ENCODE results near the gene ENTPD3.
A peak's percentile ranks its signal among the peaks of the same experiment; 100 is the strongest.

ENTPD3 gene

GRCh38 chr3:40404591-40405198, 17.7 kb downstream of the ENTPD3 start:
- peak; percentile 34 for DNase-seq (ENCODE audit: low spot score)

DNA sequence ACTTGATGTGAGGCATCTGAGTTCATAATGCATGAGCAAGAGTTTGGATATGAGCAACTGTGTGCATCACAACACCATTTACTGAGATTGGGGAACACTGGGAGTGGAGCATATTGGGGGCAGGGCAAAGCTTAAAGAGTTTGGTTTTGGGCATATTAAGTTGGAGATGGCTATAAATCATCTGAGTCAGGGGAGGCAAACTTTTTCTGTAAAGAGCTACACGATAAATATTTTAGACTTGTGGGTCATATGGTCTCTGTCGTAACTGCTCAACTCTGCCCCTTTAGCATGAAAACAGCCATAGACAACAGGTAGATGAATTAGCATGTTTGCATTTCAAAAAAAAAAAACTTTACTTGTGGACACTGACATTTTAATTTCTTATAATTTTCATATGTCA, 20.0 kb downstream of the ENTPD3 start:
- DNase-seq (ENCODE audit: low spot score) = no peak

DNA sequence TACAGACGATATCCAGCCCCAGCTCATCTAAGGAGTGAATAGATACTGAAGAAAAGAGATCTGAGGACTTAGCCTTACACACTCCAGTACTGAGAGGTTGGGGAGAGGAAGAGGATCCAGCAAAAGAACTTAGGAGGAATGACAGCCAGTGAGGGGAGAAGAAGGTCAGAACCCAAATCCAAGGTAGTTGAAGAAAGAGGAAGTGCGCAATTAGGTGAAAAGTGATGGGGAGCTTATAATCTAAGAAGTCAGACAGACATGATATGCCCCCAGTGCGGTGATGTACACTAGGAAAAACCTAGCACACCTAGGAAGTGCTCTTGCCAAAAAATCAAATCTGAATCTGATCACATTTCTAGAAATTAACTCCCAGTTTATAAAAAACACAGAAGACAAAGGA, 20.6 kb downstream of the ENTPD3 start:
- no peak for DNase-seq (ENCODE audit: low spot score)

DNA sequence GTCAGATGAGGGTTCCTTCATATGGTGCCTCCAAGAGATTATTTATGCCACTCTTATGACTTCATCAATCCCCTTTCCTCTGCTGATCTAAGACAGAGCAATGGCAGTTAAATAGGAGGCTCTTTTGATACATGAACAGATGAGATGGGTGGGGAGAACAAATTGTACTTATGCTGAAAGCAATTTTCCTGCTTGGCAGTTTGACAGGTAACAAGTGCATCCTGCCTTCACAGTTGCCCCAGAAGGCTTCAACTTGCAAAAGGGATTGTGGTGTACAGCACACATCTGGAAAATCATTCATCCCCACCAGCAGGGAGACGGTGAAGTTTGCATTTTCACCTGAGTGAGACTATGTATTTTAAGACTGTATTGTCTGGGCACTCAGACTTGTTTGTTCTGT, 27.3 kb downstream of the ENTPD3 start:
- no peak for DNase-seq (ENCODE audit: low spot score)

DNA sequence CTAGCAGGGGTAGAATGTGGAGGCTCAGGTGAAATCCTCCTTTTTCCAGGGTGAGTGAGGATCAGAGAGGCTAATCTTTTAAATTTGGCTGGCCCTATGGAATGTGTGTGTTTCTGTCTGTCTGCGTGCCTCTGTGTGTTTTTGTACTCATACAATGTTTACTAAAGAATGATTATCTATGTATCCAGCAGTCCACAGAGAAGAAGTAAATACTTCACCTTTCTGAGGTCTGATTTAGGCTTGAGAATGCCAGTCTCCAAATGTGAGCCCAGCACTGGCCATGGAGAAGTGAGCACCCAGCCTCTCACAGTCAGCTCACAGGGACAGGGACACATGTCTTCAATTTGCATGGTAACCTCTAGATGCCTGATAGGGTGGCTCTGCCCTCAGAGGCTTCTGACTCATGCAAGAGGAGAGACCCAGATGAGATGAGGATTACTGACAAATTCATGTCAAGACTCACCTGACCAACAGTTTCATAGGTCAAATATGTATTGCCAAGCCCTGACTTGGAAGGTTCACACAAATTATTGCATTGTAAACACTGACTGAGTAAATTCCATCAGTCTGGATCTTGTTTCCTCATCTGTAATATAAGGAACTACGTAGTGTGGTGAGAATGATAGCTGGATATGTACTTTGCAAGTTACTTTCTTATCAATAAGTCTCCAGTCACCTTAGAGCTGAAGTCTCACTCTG, 31.0 kb downstream of the ENTPD3 start:
- DNase-seq (ENCODE audit: low spot score) = peak; percentile 27

DNA sequence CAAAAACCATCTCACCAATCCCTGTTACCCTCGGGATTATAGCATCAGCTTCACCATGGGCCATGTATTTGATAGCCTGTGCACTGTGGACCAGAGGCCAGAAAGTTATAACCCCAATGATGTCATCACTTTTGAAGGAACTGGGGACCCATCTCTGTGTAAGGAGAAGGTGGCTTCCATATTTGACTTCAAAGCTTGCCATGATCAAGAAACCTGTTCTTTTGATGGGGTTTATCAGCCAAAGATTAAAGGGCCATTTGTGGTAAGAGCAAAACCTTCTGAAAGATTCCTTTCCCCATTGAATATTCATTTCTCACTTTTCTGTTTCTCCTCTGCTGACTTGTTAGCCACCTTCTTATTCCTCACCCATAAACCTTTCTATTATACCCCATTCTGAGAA, 35.9 kb downstream of the ENTPD3 start:
- DNase-seq (ENCODE audit: low spot score) = peak; percentile 23

GRCh38 chr3:40427045-40427669, 40.2 kb downstream of the ENTPD3 start:
- DNase-seq (ENCODE audit: low spot score) = no peak

DNA sequence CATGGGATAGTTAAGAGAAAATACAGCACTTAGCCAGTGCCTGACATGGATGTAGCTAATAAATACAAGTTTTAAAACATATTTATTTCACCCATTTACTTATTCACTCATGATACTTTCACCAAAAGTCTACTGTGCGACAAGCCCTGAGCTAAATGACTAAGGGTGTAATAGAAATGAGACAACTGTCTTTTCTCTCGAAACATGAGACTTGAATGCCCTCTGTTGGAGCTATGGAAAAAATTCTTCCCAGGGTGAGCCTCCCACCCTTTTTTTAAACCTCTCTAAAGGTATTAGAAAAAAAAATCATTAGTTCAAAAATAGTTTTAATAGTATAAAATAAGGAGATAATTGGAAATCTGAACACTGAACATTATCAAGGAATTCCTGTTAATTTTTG, 45.8 kb downstream of the ENTPD3 start:
- DNase-seq (ENCODE audit: low spot score) = no peak

DNA sequence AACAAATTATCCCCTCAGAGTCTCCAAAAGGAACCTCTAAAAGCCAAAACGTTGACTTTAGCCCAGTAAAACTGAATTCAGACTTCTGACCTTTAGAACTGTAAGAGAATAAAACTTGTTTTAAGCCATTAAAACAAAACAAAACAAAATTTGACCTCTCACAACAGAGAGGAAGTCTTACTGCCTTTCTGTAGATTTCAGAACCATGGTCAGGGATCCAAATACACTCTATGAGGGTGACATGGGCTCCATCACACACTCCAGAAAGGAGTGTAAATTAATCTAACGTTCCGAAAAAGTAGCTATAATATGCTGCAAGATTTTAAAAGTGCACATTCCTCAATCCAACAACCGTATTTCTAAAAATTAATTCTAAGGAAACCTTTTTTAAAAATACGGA, 50.9 kb downstream of the ENTPD3 start:
- DNase-seq (ENCODE audit: low spot score) = no peak

DNA sequence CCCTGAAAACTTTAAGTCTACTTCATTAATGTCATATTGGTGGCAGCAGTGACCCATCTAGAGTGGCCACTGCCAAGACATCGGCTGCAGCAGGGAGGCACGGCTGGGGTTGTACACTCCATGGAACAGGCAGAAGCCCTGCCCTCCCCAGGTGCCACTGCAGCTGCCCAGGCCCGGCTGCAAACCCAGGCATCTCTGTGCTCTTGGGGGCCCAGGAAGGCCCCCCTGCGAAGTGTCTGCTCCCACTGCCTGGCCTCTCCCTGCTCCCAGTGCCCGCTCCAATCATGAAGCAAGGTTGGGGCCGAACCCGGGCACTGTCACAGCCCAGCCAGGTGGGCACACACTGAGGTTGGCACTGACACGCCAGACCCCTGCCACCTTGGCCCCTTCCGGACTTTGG, 58.1 kb downstream of the ENTPD3 start:
- DNase-seq (ENCODE audit: low spot score) = no peak

GRCh38 chr3:40445880-40446279, 58.9 kb downstream of the ENTPD3 start:
- DNase-seq (ENCODE audit: low spot score) = no peak

DNA sequence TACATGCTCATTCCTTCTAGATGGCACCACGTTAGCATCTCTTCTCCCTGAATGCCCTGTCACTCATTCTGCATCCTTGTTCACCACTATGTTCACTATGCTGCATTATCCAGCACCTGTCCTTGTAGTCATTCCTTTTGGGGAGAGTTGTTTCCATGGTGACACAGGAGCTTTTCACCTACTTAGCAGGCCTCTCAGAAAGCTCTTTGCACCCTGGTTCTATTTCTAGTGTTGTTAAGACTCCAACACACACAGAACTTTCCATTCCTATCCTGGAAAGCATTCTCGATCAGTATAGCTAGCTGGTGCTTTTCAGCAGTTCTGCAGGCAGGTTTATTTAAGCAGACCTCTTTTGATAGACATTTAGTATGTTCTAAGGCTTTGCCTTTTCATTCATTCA, 63.5 kb downstream of the ENTPD3 start:
- no peak for DNase-seq (ENCODE audit: low spot score)

- DNase-seq (ENCODE audit: low spot score) = no peak
These were observed 64.6 kb downstream of the ENTPD3 start for GRCh38 chr3:40451551-40451950.

DNA sequence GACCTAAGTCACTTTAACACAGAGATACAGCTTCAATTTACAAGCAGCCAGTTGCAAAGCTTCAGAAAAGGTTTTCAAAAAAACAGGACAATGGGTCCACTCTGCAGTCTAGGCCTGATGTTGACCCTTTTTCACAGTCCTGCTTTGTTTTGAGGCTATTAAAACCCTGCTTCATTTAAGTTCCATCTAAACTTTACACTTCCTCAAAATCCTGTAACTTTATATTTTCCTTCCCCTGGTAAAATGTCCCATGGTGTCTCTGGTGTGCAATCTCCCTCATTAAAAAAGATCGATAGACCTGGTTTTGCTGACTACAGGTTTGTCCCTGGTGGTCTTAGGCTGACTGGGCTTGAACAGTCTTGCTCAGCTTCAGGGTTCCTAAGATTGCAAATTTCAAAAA, 65.1 kb downstream of the ENTPD3 start:
- no peak for DNase-seq (ENCODE audit: low spot score)

DNA sequence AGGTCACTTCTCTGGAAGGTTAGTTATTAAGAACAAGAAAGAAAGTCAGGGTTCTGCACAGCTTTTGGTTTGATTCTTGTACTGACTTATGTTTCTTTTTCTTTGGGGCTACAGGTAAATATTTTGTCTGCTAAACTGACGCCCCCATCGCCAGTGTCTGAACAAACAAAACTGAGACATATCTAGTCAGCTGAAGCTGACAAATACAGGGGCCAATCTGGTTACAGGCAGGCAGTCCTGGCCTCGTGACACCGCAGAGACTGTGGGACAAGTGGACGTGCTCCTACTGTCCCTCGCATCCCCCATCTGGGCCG, 65.5 kb downstream of the ENTPD3 start:
- no peak for DNase-seq (ENCODE audit: low spot score)

DNA sequence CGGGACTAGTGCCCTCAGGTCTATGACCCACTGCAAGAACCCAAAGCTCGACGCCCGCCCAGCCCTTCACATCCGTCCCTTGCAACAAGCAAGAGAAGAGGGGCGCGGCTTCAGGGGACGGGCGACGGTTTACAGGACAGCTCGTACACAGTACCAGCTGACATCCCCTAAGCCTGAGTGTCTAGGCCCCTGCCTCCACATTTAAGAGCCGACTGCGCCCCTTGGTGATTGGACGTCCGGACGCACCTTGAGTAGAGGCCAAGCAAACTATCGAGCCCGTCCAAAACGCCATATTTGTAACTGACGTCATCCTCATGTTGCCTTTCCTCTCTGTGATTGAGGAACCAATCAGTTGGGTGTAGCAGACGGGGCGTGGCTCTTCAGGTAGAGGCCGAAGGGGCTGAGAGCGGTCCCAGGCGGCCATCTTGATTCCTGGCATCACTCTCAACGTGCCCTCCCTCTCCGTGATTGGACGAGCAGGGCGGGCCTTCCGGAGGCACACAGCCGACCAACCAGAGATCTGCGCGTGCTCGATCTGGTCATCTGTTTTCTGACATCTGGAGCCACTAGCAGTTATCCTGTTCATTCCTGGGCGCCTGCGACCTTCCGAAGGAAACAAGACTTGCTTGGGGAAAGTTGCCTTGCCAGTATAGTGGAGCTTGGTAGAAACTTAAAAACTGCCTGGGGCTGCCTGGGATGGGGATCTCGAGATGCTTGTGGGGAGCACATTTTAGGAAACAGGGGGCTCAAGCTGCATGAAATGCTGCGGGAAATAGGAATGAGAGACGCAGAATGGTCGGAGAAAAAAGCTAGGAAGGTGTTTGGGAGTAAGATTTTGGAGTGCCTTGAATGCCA, 66.1 kb downstream of the ENTPD3 start:
- DNase-seq (ENCODE audit: low spot score) = peak; percentile 99

GRCh38 chr3:40453933-40454332, 66.9 kb downstream of the ENTPD3 start:
- no peak for DNase-seq (ENCODE audit: low spot score)

DNA sequence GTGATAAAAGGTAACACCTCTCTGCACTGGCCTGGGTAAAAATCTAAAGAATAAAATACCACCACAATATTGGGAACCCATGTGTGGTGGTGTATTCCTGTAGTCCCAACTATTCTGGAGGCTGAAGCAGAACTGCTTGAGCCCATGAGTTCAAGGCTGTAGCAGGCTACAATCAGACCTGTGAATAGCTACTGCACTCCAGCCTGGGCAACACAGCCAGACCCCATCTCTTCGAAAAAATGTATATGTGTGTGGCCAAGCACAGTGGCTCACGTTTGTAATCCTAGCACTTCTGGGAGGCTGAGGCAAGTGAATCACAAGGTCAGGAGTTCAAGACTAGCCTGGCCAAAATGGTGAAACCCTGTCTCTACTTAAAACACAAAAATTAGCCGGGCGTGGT, 68.3 kb downstream of the ENTPD3 start:
- no peak for DNase-seq (ENCODE audit: low spot score)

DNA sequence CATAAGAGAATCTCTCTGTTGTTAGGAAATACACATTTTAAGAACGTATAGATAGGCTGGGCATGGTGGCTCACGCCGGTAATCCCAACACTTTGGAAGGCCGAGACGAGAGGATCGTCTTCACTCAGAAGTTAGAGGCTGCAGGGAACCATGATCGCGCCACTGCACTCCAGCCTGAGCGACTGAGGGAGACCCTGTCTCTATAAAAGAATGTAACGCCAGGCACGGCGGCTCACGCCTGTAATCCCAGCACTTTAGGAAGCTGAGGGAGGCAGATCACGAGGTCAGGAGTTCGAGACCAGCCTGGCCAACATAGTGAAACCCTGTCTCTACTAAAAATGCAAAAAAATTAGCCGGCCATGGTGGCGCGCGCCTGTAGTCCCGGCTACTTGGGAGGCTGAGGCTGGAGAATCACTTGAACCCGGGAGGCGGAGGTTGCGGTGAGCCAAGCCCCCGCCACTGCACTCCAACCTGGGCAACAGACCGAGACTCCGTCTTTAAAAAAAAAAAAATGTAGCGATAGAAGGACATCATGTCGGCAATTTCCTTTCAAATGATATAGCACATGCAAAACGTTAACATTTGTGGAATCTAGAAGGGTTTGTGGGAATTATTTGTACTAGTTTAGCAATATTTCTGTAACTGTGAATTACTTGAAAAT, 69.4 kb downstream of the ENTPD3 start:
- no peak for DNase-seq (ENCODE audit: low spot score)

- peak; percentile 94 for DNase-seq (ENCODE audit: low spot score)
These were observed 70.2 kb downstream of the ENTPD3 start, which contains the start of gene RPL14 for GRCh38 chr3:40456940-40457823. RPL14 (plus strand) TSS chr3:40457339; CDS start chr3:40457472, 133 bp downstream.

DNA sequence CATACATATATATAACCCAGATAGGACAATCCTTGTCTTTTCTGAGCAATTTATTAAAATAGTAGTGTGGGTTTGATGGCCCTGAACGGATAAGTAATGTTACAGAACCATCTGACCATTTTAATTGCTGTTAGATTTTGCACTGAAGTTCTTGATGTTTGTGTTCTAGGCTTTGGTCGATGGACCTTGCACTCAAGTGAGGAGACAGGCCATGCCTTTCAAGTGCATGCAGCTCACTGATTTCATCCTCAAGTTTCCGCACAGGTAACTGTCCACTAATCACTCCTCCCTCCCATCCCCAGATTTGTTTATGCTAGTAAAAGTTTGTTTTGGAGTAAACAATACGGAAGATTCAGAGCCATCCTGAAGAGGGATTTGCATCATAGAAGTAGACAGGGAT, 71.5 kb downstream of the ENTPD3 start:
- DNase-seq (ENCODE audit: low spot score) = no peak
